Measurements from ENCODE around the gene LCE2D. TPM values are rescaled to one million over a fixed set of nuclear protein-coding genes. Genes with fewer than 3 reads are reported as not detected.

The LCE2D gene, protein sequence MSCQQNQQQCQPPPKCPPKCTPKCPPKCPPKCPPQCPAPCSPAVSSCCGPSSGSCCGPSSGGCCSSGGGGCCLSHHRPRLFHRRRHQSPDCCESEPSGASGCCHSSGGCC
- not detected in 2 replicates for polyA plus RNA-seq (2012; rRNA removed)
- not detected in 2 replicates for polyA plus RNA-seq (2012; cell fraction: cytosol; rRNA removed)
- not detected in 2 replicates for polyA plus RNA-seq (2012; cell fraction: nucleus; rRNA removed)

DNA sequence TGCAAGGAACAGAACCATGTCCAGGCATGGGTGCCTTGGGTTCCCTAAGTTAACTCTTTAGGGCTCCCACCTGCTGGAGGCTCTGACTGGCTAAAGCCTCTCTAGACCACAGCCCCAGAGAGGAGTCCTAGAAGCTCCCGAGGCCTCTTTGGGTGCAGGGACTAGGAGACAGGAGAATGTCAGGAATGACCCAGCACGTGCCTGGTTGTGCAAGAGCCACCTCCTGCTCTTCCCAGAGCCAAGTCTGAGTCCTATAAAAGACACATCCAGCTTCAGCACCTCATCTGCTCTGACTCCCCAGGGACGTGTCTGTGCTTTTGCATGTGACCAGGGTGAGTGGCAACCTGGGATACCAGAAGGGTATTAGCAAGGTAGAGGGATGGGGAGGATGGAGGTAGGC is at the start of gene LCE2D:
LCE2D (plus strand) TSS at position 283 of the 400 bp plus-strand sequence. CDS start 726 bp downstream, outside the sequence.
- no peaks in the 10 kb centered on the region for H3K4me1 ChIP-seq (ENCODE audit: control insufficient read depth in 1 of 2, insufficient read depth in 2 of 2, low read depth in 1 of 2, low read length in 1 of 2)
- H3K4me2 ChIP-seq = no peak within 1 kb of the TSS
- 0% methylated on average over 3 of the region's 3 CpGs for WGBS (ENCODE audit: low lambda C conversion rate)
- DNase-seq = no peak
- no peaks in the 10 kb centered on the region for H4K20me1 ChIP-seq (ENCODE audit: insufficient read depth)
- H3K9me3 ChIP-seq = no peaks in the 10 kb centered on the region
- TF ChIP-seq JUND (IDR thresholded peaks at IDR 0.05) = no peak
- no peak for TF ChIP-seq CHD2 (IDR thresholded peaks at IDR 0.05; ENCODE audit: low read length, partially characterized antibody)
- TF ChIP-seq YY1 (IDR thresholded peaks at IDR 0.05; ENCODE audit: low read depth) = no peak
- TF ChIP-seq FOXM1 (IDR thresholded peaks at IDR 0.05; ENCODE audit: low read depth) = no peak
- TF ChIP-seq SIN3A (IDR thresholded peaks at IDR 0.05; ENCODE audit: borderline replicate concordance, low read depth, low read length) = no peak
- TF ChIP-seq MXI1 (IDR thresholded peaks at IDR 0.05; ENCODE audit: low read depth, low read length) = no peak
- TF ChIP-seq FOSL2 (IDR thresholded peaks at IDR 0.05; ENCODE audit: borderline replicate concordance, low read depth) = no peak
- TF ChIP-seq, protein P1, sequence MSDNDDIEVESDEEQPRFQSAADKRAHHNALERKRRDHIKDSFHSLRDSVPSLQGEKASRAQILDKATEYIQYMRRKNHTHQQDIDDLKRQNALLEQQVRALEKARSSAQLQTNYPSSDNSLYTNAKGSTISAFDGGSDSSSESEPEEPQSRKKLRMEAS (IDR thresholded peaks at IDR 0.05; ENCODE audit: low read depth) = no peak
- TF ChIP-seq, protein P2, sequence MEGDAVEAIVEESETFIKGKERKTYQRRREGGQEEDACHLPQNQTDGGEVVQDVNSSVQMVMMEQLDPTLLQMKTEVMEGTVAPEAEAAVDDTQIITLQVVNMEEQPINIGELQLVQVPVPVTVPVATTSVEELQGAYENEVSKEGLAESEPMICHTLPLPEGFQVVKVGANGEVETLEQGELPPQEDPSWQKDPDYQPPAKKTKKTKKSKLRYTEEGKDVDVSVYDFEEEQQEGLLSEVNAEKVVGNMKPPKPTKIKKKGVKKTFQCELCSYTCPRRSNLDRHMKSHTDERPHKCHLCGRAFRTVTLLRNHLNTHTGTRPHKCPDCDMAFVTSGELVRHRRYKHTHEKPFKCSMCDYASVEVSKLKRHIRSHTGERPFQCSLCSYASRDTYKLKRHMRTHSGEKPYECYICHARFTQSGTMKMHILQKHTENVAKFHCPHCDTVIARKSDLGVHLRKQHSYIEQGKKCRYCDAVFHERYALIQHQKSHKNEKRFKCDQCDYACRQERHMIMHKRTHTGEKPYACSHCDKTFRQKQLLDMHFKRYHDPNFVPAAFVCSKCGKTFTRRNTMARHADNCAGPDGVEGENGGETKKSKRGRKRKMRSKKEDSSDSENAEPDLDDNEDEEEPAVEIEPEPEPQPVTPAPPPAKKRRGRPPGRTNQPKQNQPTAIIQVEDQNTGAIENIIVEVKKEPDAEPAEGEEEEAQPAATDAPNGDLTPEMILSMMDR (IDR thresholded peaks at IDR 0.05) = no peak
- TF ChIP-seq, protein P3, sequence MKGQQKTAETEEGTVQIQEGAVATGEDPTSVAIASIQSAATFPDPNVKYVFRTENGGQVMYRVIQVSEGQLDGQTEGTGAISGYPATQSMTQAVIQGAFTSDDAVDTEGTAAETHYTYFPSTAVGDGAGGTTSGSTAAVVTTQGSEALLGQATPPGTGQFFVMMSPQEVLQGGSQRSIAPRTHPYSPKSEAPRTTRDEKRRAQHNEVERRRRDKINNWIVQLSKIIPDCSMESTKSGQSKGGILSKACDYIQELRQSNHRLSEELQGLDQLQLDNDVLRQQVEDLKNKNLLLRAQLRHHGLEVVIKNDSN (IDR thresholded peaks at IDR 0.05; ENCODE audit: borderline replicate concordance, low read depth) = no peak
- TF ChIP-seq NFIC (IDR thresholded peaks at IDR 0.05; ENCODE audit: borderline replicate concordance) = no peak
- no peak for TF ChIP-seq ELF1 (IDR thresholded peaks at IDR 0.05)
- TF ChIP-seq, protein P4, sequence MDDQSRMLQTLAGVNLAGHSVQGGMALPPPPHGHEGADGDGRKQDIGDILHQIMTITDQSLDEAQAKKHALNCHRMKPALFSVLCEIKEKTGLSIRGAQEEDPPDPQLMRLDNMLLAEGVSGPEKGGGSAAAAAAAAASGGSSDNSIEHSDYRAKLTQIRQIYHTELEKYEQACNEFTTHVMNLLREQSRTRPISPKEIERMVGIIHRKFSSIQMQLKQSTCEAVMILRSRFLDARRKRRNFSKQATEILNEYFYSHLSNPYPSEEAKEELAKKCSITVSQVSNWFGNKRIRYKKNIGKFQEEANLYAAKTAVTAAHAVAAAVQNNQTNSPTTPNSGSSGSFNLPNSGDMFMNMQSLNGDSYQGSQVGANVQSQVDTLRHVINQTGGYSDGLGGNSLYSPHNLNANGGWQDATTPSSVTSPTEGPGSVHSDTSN (IDR thresholded peaks at IDR 0.05) = no peak
- no peak for TF ChIP-seq FOXJ3 (CRISPR knock-in tag; IDR thresholded peaks at IDR 0.05)
- TF ChIP-seq, protein P5, sequence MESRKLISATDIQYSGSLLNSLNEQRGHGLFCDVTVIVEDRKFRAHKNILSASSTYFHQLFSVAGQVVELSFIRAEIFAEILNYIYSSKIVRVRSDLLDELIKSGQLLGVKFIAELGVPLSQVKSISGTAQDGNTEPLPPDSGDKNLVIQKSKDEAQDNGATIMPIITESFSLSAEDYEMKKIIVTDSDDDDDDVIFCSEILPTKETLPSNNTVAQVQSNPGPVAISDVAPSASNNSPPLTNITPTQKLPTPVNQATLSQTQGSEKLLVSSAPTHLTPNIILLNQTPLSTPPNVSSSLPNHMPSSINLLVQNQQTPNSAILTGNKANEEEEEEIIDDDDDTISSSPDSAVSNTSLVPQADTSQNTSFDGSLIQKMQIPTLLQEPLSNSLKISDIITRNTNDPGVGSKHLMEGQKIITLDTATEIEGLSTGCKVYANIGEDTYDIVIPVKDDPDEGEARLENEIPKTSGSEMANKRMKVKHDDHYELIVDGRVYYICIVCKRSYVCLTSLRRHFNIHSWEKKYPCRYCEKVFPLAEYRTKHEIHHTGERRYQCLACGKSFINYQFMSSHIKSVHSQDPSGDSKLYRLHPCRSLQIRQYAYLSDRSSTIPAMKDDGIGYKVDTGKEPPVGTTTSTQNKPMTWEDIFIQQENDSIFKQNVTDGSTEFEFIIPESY (IDR thresholded peaks at IDR 0.05; ENCODE audit: borderline replicate concordance, low read depth) = no peak
- H3K9ac ChIP-seq = no peak within 1 kb of the TSS
- H3K27ac ChIP-seq (ENCODE audit: low read depth in 2 of 2, low read length in 1 of 2) = no peak within 1 kb of the TSS
- no peaks in the 10 kb centered on the region for H3K27me3 ChIP-seq (ENCODE audit: insufficient read depth)
- no peak within 1 kb of the TSS for H3K4me3 ChIP-seq (ENCODE audit: low read depth in 2 of 2, low read length in 1 of 2)
- no peaks in the 10 kb centered on the region for H3K9me2 ChIP-seq
- ChIA-PET CTCF (interaction anchor here (5.2 kb wide), 1 partner anchor 9 kb away, joined by 32 read pairs; no protein-coding TSS in a partner anchor), POLR2A (no interaction called here)
- no peaks in the 10 kb centered on the region for H3K36me3 ChIP-seq (replicated peaks in 1 of 2; ENCODE audit: control insufficient read depth in 1 of 2, insufficient read depth in 2 of 2, low read length in 1 of 2)
- H3F3A ChIP-seq (replicated peaks; ENCODE audit: insufficient read depth) = no peaks in the 10 kb centered on the region
- H2AFZ ChIP-seq (ENCODE audit: low read depth) = no peak within 1 kb of the TSS
- H3K79me2 ChIP-seq (ENCODE audit: insufficient read depth) = no peaks in the 10 kb centered on the region
